Middle frontal gyrus (tissue), 1 donor: ENCODE data around the gene RSPH6A.

Experiments used
- DNase-seq: peaks from one replicate; pipeline ENCODE4 v3.0.0-alpha.2; 2015; ENCODE audit warnings: low spot score; ENCODE audit errors: extremely low spot score

Gene RSPH6A

DNA sequence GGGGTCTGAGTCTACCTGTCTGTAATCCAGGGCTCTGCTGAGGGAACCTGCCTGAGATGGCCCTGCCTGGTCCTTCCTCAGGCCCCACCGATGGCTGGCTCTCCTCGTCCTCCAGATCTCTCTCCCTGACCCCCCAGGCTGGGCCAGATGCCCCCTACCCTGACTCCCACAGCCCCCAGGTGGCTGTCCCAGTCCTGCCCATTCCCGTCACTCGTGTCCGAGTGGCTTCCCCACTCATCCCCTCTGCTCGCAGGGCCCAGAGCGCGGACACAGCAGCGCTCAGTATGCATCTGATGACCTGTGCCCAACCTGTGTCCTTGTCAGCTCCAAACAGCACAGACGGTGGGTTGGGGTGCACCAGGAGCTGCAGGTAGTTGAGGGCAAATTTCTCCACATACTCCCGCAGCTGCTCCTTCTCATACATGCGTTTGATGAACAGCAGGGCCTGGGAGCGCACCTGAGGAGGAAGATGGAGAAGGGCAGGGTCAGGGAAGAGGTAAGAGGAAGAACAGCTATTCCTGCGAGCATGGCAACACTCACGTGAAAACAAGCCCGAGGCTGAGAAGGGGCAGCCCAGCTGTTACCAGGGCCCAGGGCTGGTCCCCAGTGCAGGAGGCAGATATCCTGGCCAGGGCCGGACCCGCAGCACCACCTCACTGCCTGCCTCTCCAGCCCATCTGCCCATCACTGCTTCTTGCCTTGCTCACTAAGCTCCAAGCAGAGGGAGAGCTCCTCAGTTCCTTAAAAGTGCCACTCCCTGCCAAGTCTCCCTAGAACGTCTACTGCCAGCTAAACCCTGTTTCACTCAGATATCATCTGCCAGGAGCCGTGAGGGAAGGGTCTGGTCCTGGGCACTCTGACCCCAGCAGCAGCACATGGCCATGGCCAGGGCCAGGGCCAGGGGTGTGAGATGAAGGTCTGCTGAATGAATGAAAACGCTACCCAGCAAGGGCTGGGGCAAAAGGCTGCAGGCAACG is 11.1 kb upstream of the RSPH6A start:
- no peak for DNase-seq

GRCh38 chr19:45825263-45825605 is 10.1 kb upstream of the RSPH6A start:
- DNase-seq, result no peak

- no peak for DNase-seq
These were observed 9.6 kb upstream of the RSPH6A start for GRCh38 chr19:45824531-45825262.

DNA sequence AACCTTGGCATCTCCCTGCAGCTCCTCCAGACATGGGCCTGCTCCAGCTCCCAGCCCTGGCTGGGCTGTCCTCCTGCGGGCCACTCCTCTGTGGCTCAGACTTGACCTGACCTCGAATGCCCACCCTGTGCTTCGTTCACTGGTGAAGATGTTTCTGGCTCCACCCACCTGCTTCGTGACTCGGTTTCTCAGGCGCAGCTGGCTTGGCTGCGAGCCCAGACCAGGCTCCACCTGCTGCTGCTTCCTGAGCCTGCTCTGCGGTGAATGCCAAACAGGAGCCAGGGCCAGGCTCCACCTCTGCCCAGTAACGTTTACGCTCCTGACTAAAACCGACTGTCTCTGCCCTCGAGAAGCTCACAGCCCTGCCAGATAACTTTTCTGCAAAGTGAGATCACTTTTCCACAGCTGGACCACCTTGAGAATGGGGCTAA is 8.9 kb upstream of the RSPH6A start:
- peak; percentile 11 for DNase-seq

DNA sequence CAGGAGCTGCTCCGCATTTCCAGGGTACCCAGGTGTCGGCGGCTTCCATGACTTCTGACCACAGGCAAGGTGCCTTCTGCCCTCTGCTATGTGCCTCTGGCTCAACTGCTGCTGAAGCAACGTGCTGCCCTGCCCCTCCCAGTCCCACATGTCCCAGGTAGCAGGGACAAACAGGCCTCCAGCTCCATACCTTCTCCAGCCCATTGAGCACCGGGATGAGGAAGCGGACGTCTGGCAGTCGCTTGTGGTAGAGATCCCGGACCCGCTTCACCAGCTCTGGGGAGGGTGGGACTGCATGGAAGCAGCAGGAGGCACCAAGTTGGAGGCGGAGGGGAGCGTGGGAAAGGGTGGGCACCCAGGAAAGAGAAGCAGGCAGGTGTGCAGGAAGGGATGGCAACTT is 8.1 kb upstream of the RSPH6A start:
- no peak for DNase-seq

- no peak for DNase-seq
These were observed 7.6 kb upstream of the RSPH6A start for GRCh38 chr19:45822716-45823115.

DNA sequence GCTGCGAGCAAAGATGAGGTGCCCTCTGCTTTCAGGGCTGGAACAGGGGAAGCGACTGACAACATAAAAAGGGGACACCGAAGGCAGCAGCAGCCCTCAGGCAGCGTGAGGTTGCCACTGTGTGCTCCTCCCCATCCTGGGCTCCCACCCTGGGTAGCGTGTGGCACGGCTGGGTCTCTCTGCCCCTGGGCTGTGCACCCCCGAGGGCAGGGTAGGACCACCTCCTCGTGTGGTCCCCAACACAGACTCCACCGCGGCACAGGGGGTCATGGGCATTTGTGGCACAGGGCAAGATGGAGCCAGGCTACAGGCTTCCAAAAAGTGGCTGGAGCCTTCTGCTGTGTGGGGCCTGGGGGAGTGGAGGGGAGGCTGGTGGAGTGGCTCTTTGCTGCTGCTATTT is 6.5 kb upstream of the RSPH6A start:
- no peak for DNase-seq

- DNase-seq, result no peak
These were observed 6.0 kb upstream of the RSPH6A start for GRCh38 chr19:45821103-45821521.

- DNase-seq, result no peak
These were observed 5.5 kb upstream of the RSPH6A start for GRCh38 chr19:45820413-45821102.

DNA sequence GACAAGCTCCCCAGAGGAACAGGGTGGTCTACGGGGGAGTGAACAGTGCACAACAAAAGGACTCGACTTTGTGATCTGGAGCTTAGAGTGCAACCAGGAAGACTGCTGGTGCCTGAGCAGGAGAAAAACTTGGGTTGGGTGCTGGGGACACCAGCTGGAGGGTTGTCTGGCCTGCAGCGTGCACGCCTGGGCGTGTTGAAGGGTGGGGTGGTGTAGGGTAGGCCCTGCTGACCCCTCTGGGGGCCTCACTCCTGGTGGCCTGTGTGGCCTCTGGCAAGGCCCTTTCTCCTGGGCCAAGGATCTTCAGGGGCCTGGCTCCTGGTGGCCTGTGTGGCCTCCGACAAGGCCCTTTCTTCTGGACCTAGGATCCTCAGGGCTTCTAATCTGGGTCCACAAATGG is 4.7 kb upstream of the RSPH6A start:
- no peak for DNase-seq

GRCh38 chr19:45817725-45818301 is 2.7 kb upstream of the RSPH6A start:
- no peak for DNase-seq

- DNase-seq, result peak; percentile 53
These were observed 2.1 kb upstream of the RSPH6A start for GRCh38 chr19:45817010-45817724.

DNA sequence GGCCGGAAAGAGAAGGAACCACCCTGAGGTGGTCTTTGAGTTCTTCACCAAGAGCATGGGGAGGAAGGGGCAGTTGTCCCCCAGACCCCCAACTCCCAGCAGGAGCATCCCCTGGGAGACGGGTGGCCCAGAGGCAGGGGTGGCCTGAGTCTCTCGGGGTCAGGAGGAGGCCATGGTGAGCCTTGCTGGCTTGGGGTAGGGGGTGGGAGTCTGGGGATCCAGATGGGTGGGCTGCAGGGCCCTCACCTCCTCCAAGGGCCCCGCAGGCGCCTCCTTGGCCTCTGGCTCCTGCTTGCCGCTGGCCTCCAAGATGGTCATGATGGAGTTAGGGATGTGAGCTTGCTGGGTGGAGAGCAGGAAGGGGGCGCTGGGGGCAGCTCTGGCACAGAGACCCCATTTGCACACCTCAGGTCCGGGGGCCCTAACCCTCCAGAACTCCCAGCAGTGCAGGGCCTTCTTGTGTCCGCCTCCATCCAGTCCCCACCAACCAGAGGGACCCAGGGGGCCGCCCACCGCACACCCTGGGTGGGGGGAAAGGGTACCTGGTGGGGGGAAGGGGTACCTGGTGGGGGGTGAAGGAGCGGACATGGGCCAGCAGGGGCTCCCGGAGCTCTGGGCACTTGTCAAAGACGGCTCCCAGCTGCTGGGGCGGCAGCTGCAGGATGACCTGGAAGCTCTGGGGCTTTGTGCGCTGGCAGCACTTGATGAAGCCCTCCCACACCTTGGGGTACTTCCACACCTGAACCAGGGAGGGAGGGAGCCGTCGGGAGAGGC is 1.3 kb upstream of the RSPH6A start:
- no peak for DNase-seq

GRCh38 chr19:45815481-45816216 is 541 bp upstream of the RSPH6A start:
- no peak for DNase-seq

DNA sequence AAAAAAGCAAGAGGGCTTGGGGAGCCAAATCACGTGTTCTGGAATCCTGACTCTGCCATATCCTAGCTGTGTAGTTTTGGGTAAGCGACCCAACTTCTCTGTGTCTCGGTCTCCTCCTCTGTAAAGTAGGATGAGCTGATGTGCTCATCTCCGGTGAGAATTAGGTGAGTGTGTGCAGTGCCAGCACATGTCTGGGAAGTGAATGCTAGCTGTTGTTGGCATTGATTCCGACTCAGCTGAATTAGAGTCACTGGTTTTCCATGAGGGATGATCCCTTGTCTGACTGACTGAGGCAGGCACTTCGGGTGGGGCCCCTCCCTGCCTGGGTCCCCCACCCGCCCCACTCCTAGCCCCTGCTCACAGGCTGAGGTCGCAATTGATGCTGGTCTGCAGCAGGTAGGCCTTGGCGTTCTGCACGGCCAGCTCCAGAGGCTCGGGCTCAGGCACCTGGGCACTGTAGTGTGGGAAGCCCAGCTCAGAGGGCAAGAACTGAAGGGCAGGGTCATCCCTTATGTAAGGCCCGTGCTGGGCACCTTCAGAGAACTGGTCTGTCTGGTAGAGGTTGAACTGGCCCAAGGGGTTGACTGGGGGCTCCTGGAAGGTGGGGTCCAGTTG is 835 bp downstream of the RSPH6A start:
- no peak for DNase-seq

DNA sequence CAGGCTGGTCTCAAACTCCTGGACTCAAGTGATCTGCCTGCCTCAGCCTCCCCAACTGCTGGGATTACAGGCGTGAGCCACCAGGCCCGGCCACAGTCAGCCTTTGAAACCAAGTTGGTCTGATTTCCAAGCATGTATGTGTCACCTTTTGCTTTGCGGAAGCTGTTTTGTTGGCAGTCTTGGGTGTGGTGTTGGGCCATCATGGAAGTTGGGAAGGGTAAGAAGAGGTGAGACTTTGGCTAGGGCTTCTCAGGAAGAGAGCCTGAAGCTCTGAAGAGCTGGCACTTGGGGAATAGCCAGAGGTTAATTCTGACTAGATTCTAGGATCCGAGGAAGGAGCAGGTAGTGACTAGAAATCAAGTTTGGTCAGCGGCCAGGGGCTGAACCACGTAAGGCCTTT is 2.8 kb downstream of the RSPH6A start:
- no peak for DNase-seq

- no peak for DNase-seq
These were observed 5.4 kb downstream of the RSPH6A start for GRCh38 chr19:45809643-45810159.

- no peak for DNase-seq
These were observed 9.4 kb downstream of the RSPH6A start for GRCh38 chr19:45805719-45806118.

- no peak for DNase-seq
These were observed 10.2 kb downstream of the RSPH6A start for GRCh38 chr19:45804959-45805230.
